Measurements from ENCODE around the gene VEPH1. TPM values are rescaled to one million over a fixed set of nuclear protein-coding genes. Genes with fewer than 3 reads are reported as not detected.

Gene VEPH1
- polyA plus RNA-seq, 2 of the 4 experiments (the other 2 are of a cell fraction), result 0.04 to 0.16 TPM

GRCh38 chr3:157495846-157496245, 7.4 kb downstream of the VEPH1 start:
- H3K27ac ChIP-seq, result no peak overlapping the region
- no peak overlapping the region for H3K4me3 ChIP-seq
- no peak for ATAC-seq
- no peak for DNase-seq (ENCODE audit: low read depth in 1 of 2, low spot score in 1 of 2)
- 0 out of 3 replicates have a peak, but pooled peaks cover 6% of the 10 kb centered on the region for H3K4me1 ChIP-seq
- ChIA-PET POLR2A (no interaction called here), CTCF (interaction anchor here (0.6 to 11.1 kb wide), 5 partner anchors 36 to 1122 kb away, joined by 3 to 188 read pairs (median 4); no protein-coding TSS in a partner anchor)
- 28% methylated on average over 3 of the region's 3 CpGs for WGBS (ENCODE audit: missing lambda C conversion rate)
- TF ChIP-seq KDM5A (IDR thresholded peaks at IDR 0.05), result no peak
- no peak for TF ChIP-seq CTCF (IDR thresholded peaks at IDR 0.05)
- no peak for TF ChIP-seq EHF (CRISPR knock-in tag; IDR thresholded peaks at IDR 0.05)
- H3K4me2 ChIP-seq, result no peak overlapping the region
- no peak for FAIRE-seq
- H3K9me3 ChIP-seq, result no peaks in the 10 kb centered on the region

- ATAC-seq, result no peak
- Histone ChIP-seq H3K27ac (no peak overlapping the region), H3K4me2 (no peak overlapping the region), H3K4me1 (no peaks in the 10 kb centered on the region), H3K4me3 (no peak overlapping the region), H3K9me3 (no peaks in the 10 kb centered on the region)
- no peak for FAIRE-seq
- CTCF ChIA-PET, result interaction anchor here (1.4 to 11.1 kb wide), 4 partner anchors 14 to 293 kb away, joined by 3 to 188 read pairs (median 12); no protein-coding TSS in a partner anchor
- TF ChIP-seq TP53 (CRISPR knock-in tag; IDR thresholded peaks at IDR 0.05) (no peak), RCOR1 (IDR thresholded peaks at IDR 0.05; ENCODE audit: low read depth, low read length) (no peak), E2F6 (IDR thresholded peaks at IDR 0.05; ENCODE audit: borderline replicate concordance, low read depth) (no peak), TFCP2L1 (CRISPR knock-in tag; IDR thresholded peaks at IDR 0.05) (no peak), JUNB (IDR thresholded peaks at IDR 0.05) (no peak), HEYL (CRISPR knock-in tag; IDR thresholded peaks at IDR 0.05) (no peak), HDAC2 (IDR thresholded peaks at IDR 0.05) (no peak), PHF8 (IDR thresholded peaks at IDR 0.05; ENCODE audit: borderline replicate concordance, low read depth) (no peak), BHLHE40 (IDR thresholded peaks at IDR 0.05; ENCODE audit: low read depth, low read length) (no peak), MAX (IDR thresholded peaks at IDR 0.05) (no peak), HOXB5 (CRISPR knock-in tag; IDR thresholded peaks at IDR 0.05) (no peak), MYC (IDR thresholded peaks at IDR 0.05; ENCODE audit: borderline replicate concordance, low read length) (no peak), CTCF (IDR thresholded peaks at IDR 0.05) (no peak), USF2 (IDR thresholded peaks at IDR 0.05) (no peak)
- 52% methylated on average over 3 of the region's 3 CpGs for WGBS (ENCODE audit: missing lambda C conversion rate)
- DNase-seq (ENCODE audit: low read depth in 1 of 2, low spot score in 1 of 2), result no peak
- POLR2A ChIA-PET, result no interaction called here
These were observed 8.5 kb downstream of the VEPH1 start for GRCh38 chr3:157494581-157495281.

Data from A549 (cell line).